Loucy (cell line): ENCODE measurements around the gene SCN4A.

Experiments
- H2AFZ ChIP-seq: fragments of 200-600 bp; sonication (generic); 2 replicates; pipeline ENCODE4 v1.6.0; 2016; ENCODE audit warnings: antibody characterized with exemption, mild to moderate bottlenecking, low read length, moderate library complexity
- H3F3A ChIP-seq: fragments of 200-600 bp; 2 replicates; pipeline ENCODE4 v1.6.0; 2016; ENCODE audit warnings: antibody characterized with exemption, low read depth, mild to moderate bottlenecking
- H3K27me3 ChIP-seq: fragments of 200-600 bp; sonication (generic); 2 replicates; pipeline ENCODE4 v1.6.1; 2014; ENCODE audit warnings: low read length, mild to moderate bottlenecking; ENCODE audit not compliant: insufficient read depth, poor library complexity, severe bottlenecking
- H3K36me3 ChIP-seq: fragments of 200-600 bp; sonication (generic); 2 replicates; pipeline ENCODE4 v1.6.1; 2016; ENCODE audit warnings: low read length; ENCODE audit not compliant: insufficient read depth
- H3K4me1 ChIP-seq: fragments of 200-600 bp; sonication (generic); 2 replicates; pipeline ENCODE4 v1.5.1; 2014; ENCODE audit warnings: low read length, mild to moderate bottlenecking; ENCODE audit not compliant: insufficient read depth, poor library complexity, severe bottlenecking
- H3K4me2 ChIP-seq: fragments of 200-600 bp; sonication (generic); 2 replicates; pipeline ENCODE4 v1.6.0; 2014; ENCODE audit warnings: antibody characterized with exemption, low read length, low read depth, mild to moderate bottlenecking; ENCODE audit not compliant: poor library complexity, severe bottlenecking
- H3K4me3 ChIP-seq: fragments of 200-600 bp; sonication (generic); 2 replicates; pipeline ENCODE4 v1.5.1; 2014; ENCODE audit warnings: low read length, mild to moderate bottlenecking, mixed read lengths; ENCODE audit not compliant: poor library complexity, severe bottlenecking
- H3K79me2 ChIP-seq: fragments of 200-600 bp; sonication (generic); 2 replicates; pipeline ENCODE4 v1.6.1; 2014; ENCODE audit warnings: low read length; ENCODE audit not compliant: insufficient read depth
- H3K9ac ChIP-seq: fragments of 200-600 bp; sonication (generic); 2 replicates; pipeline ENCODE4 v1.6.0; 2014; ENCODE audit warnings: mild to moderate bottlenecking, low read depth, low read length, moderate library complexity; ENCODE audit not compliant: poor library complexity, severe bottlenecking
- H3K9me2 ChIP-seq: fragments of 200-600 bp; sonication (generic); replicated peaks from 2 replicates; pipeline ENCODE4 v1.6.1; 2016; ENCODE audit warnings: low read depth, low read length, mixed read lengths
- H3K9me3 ChIP-seq: fragments of 200-600 bp; sonication (generic); 2 replicates; pipeline ENCODE4 v1.6.1; 2014; ENCODE audit warnings: mild to moderate bottlenecking, antibody characterized with exemption, low read length, low read depth; ENCODE audit not compliant: insufficient read depth
- H4K20me1 ChIP-seq: fragments of 200-600 bp; sonication (generic); 2 replicates; pipeline ENCODE4 v1.6.0; 2014; ENCODE audit warnings: antibody characterized with exemption, low read length, mild to moderate bottlenecking; ENCODE audit not compliant: insufficient read depth, poor library complexity, severe bottlenecking
- CTCF ChIP-seq: fragments of 200-600 bp; sonication (generic); conservative IDR thresholded peaks from 2 replicates; pipeline ENCODE4 v1.5.1; 2014; ENCODE audit warnings: mild to moderate bottlenecking, antibody characterized with exemption, low read length
- EZH2phosphoT487 ChIP-seq: fragments of 200-600 bp; IDR thresholded peaks from 2 replicates; pipeline ENCODE4 v1.6.1; 2018; ENCODE audit warnings: antibody characterized with exemption, mild to moderate bottlenecking, moderate library complexity, borderline replicate concordance

The SCN4A gene

GRCh38 chr17:63948521-63948920 is 24.2 kb downstream of the SCN4A start:
- Histone ChIP-seq H3K4me3 (no peak overlapping the region), H4K20me1 (no peaks in the 10 kb centered on the region), H3F3A (0 out of 2 replicates have a peak, but pooled peaks cover under 1% of the 10 kb centered on the region), H3K4me2 (peak overlapping the region; percentile 95), H3K36me3 (no peaks in the 10 kb centered on the region), H3K9me2 (no peaks in the 10 kb centered on the region), H2AFZ (no peak overlapping the region), H3K9ac (peak overlapping the region; percentile 84), H3K79me2 (peaks cover 6% of the 10 kb centered on the region; the same call in 1 of the 2 replicates), H3K27me3 (no peaks in the 10 kb centered on the region), H3K9me3 (no peaks in the 10 kb centered on the region), H3K4me1 (peaks cover 82% of the 10 kb centered on the region)
- TF ChIP-seq EZH2phosphoT487 (no peak), CTCF (no peak)

GRCh38 chr17:63947711-63948330 is 24.9 kb downstream of the SCN4A start:
- Histone ChIP-seq H3K9me3 (no peaks in the 10 kb centered on the region), H3K9me2 (no peaks in the 10 kb centered on the region), H3K27me3 (no peaks in the 10 kb centered on the region), H2AFZ (no peak overlapping the region), H3K4me2 (peak overlapping the region; percentile 95), H3K9ac (peak overlapping the region; percentile 84), H3K79me2 (peaks cover 6% of the 10 kb centered on the region; the same call in 1 of the 2 replicates), H3K4me1 (peaks cover 76% of the 10 kb centered on the region), H3F3A (no peaks in the 10 kb centered on the region), H4K20me1 (no peaks in the 10 kb centered on the region), H3K4me3 (peak overlapping the region; percentile 71), H3K36me3 (no peaks in the 10 kb centered on the region)
- TF ChIP-seq EZH2phosphoT487 (no peak), CTCF (no peak)

GRCh38 chr17:63946440-63947363 is 26.0 kb downstream of the SCN4A start:
- H3K9me2 ChIP-seq = no peaks in the 10 kb centered on the region
- 0 out of 2 replicates have a peak overlapping the region, but pooled peaks have one; percentile 43 for H2AFZ ChIP-seq
- no peaks in the 10 kb centered on the region for H3K9me3 ChIP-seq
- TF ChIP-seq CTCF = peak; percentile 64
- no peak for TF ChIP-seq EZH2phosphoT487
- peak overlapping the region; percentile 84 for H3K9ac ChIP-seq
- peaks cover 6% of the 10 kb centered on the region; the same call in 1 of the 2 replicates for H3K79me2 ChIP-seq
- no peaks in the 10 kb centered on the region for H3F3A ChIP-seq
- no peaks in the 10 kb centered on the region for H3K36me3 ChIP-seq
- H3K27me3 ChIP-seq = no peaks in the 10 kb centered on the region
- H3K4me2 ChIP-seq = peak overlapping the region; percentile 95
- H4K20me1 ChIP-seq = no peaks in the 10 kb centered on the region
- peaks cover 65% of the 10 kb centered on the region for H3K4me1 ChIP-seq
- peak overlapping the region; percentile 71 for H3K4me3 ChIP-seq
